Thyroid gland (tissue), 4 donors: ENCODE data around the gene RGS19. TPM values are rescaled to one million over a fixed set of nuclear protein-coding genes. Genes with fewer than 3 reads are reported as not detected.

Experiments
- DNase-seq, 2 donors: peaks; one replicate each; pipeline ENCODE4 v3.0.0-alpha.2; 2019
- H3K27ac ChIP-seq, 3 donors: fragments of 200-600 bp; sonication (generic); 1 replicate in 2 of 3; 2 replicates in 1 of 3; pipeline ENCODE4 v1.5.1; 2016 to 2019; ENCODE audit warnings: mild to moderate bottlenecking in 1 of 3, moderate library complexity in 1 of 3
- H3K27me3 ChIP-seq: fragments of 200-600 bp; sonication (generic); one replicate; pipeline ENCODE4 v1.5.1; 2019
- H3K36me3 ChIP-seq, 2 donors: fragments of 200-600 bp; sonication (generic); one replicate each; pipeline ENCODE4 v1.5.1; 2016 to 2019
- H3K4me1 ChIP-seq, 2 donors: fragments of 200-600 bp; sonication (generic); one replicate each; pipeline ENCODE4 v1.5.1; 2017 to 2019
- H3K4me3 ChIP-seq, 3 donors: fragments of 200-600 bp; sonication (generic); replicated peaks in 1 of 3; 1 replicate in 2 of 3; 2 replicates in 1 of 3; pipeline ENCODE4 v1.5.1; 2016; ENCODE audit warnings: mild to moderate bottlenecking in 1 of 3
- H3K9me3 ChIP-seq: fragments of 200-600 bp; sonication (generic); one replicate; pipeline ENCODE4 v1.5.1; 2017
- CTCF ChIP-seq, 6 experiments: fragments of 200-600 bp in 3 of 6; fragments of 450-650 bp in 3 of 6; sonication (generic) in 3 of 6; IDR thresholded peaks; one replicate each; pipeline ENCODE4 v1.5.1; 2016 to 2019; ENCODE audit warnings: antibody characterized with exemption in 6 of 6, mild to moderate bottlenecking in 2 of 6, inconsistent platforms in 1 of 6, moderate library complexity in 1 of 6
- POLR2A ChIP-seq, 2 donors: fragments of 450-650 bp; IDR thresholded peaks; one replicate each; pipeline ENCODE4 v1.6.1; 2017; ENCODE audit warnings: antibody characterized with exemption in 2 of 2, mild to moderate bottlenecking in 2 of 2, moderate library complexity in 1 of 2
- WGBS, 2 donors: methylation state at CpG; one replicate each; pipeline ENCODE4 v1.1.5; 2017; 5-methylcytosine and 5-hydroxymethylcytosine counted together
- intact Hi-C: fragments of 100-400 bp; cut with DNase I; formaldehyde crosslinking; loops from one replicate; pipeline ENCODE4 v1.15.1; 2023
- total RNA-seq, 4 donors: library from RNA; depleted of rRNA; stranded (reverse); fragments of >200 nt; gene quantifications; one replicate each; pipeline ENCODE4 v1.2.3, GENCODE V29; 2016

Gene RGS19
- total RNA-seq, 4 donors from 2014 or later, result 10.5 to 17.2 (median 13.4) TPM

GRCh38 chr20:64052326-64052722, 27.0 kb downstream of the RGS19 start:
- no peak for DNase-seq
- WGBS, 2 donors, result 86 to 100% methylated on average over 2 to 4 of the region's 10 CpGs
- peaks cover 3 to 10% of the 10 kb centered on the region in 2 donors for H3K4me1 ChIP-seq

GRCh38 chr20:64051561-64052325, 27.6 kb downstream of the RGS19 start:
- H3K36me3 ChIP-seq, result peaks cover 4% of the 10 kb centered on the region in 2 donors
- H3K4me1 ChIP-seq, result peaks cover 3 to 10% of the 10 kb centered on the region in 2 donors
- peak; percentile 35 to 48 for DNase-seq
- TF ChIP-seq CTCF (IDR thresholded peaks at IDR 0.05) (no peak), POLR2A (IDR thresholded peaks at IDR 0.05) (no peak)
- no peak overlapping the region for H3K4me3 ChIP-seq
- no peaks in the 10 kb centered on the region for H3K9me3 ChIP-seq
- 66 to 72% methylated on average over 6 to 10 of the region's 15 CpGs for WGBS, 2 donors
- intact Hi-C loops, result no loop called here
- peaks cover 4% of the 10 kb centered on the region for H3K27me3 ChIP-seq
- peak overlapping the region; percentile 35 to 70 (median 68) for H3K27ac ChIP-seq

More at GRCh38 chr20:64052326-64052722, 27.0 kb downstream of the RGS19 start:
- H3K9me3 ChIP-seq, result no peaks in the 10 kb centered on the region
- TF ChIP-seq POLR2A (IDR thresholded peaks at IDR 0.05) (no peak), CTCF (IDR thresholded peaks at IDR 0.05) (no peak)
- intact Hi-C loops, result no loop called here
- no peak overlapping the region for H3K4me3 ChIP-seq
- peaks cover 4% of the 10 kb centered on the region for H3K27me3 ChIP-seq
- peaks cover 4% of the 10 kb centered on the region in 2 donors for H3K36me3 ChIP-seq
- peak overlapping the region; percentile 35 to 70 (median 52) for H3K27ac ChIP-seq

GRCh38 chr20:64051033-64051452, 28.3 kb downstream of the RGS19 start:
- intact Hi-C loops, result no loop called here
- H3K9me3 ChIP-seq, result no peaks in the 10 kb centered on the region
- DNase-seq, result no peak
- H3K4me1 ChIP-seq, result peaks cover 3 to 10% of the 10 kb centered on the region in 2 donors
- TF ChIP-seq CTCF (IDR thresholded peaks at IDR 0.05), result no peak
- H3K27ac ChIP-seq, result peak overlapping the region; percentile 62 to 70 (median 68)
- WGBS, 2 donors, result 75 to 79% methylated on average over 6 to 8 of the region's 11 CpGs
- H3K27me3 ChIP-seq, result peaks cover 4% of the 10 kb centered on the region
- no peak overlapping the region for H3K4me3 ChIP-seq
- peaks cover 4% of the 10 kb centered on the region in 2 donors for H3K36me3 ChIP-seq

GRCh38 chr20:64050261-64051032, 28.9 kb downstream of the RGS19 start:
- peak overlapping the region; percentile 62 to 70 (median 68) for H3K27ac ChIP-seq
- intact Hi-C loops, result no loop called here
- no peak for DNase-seq
- 68 to 80% methylated on average over 6 to 13 of the region's 23 CpGs for WGBS, 2 donors
- H3K27me3 ChIP-seq, result peaks cover 4% of the 10 kb centered on the region
- H3K4me3 ChIP-seq, result peak overlapping the region in 1 of 3 donors; percentile 23
- H3K9me3 ChIP-seq, result no peaks in the 10 kb centered on the region
- H3K36me3 ChIP-seq, result peaks cover 4% of the 10 kb centered on the region in 2 donors
- TF ChIP-seq POLR2A (IDR thresholded peaks at IDR 0.05), result no peak
- TF ChIP-seq CTCF (IDR thresholded peaks at IDR 0.05), result no peak
- H3K4me1 ChIP-seq, result peaks cover 3 to 10% of the 10 kb centered on the region in 2 donors
